ENCODE data around the gene EYS.

EYS gene

GRCh38 chr6:64590965-64591675 is 1115.9 kb downstream of the EYS start:
- TF ChIP-seq CTCF (IDR thresholded peaks at IDR 0.05; ENCODE audit: low read depth, low read length): no peak
- no peak for DNase-seq (ENCODE audit: low read depth, low spot score)
- H3K4me3 ChIP-seq (ENCODE audit: low read depth, low read length): no peak overlapping the region
- in situ Hi-C loops (cut with HindIII; ENCODE audit: low sequenced_read_pairs): no loop called here

- DNase-seq (ENCODE audit: low read depth, low spot score): no peak
- no peak overlapping the region for H3K4me3 ChIP-seq (ENCODE audit: low read depth, low read length)
- in situ Hi-C loops (cut with HindIII; ENCODE audit: low sequenced_read_pairs): no loop called here
- no peak for TF ChIP-seq CTCF (IDR thresholded peaks at IDR 0.05; ENCODE audit: low read depth, low read length)
Observed at GRCh38 chr6:64589961-64590360, 1117.1 kb downstream of the EYS start.

DNA sequence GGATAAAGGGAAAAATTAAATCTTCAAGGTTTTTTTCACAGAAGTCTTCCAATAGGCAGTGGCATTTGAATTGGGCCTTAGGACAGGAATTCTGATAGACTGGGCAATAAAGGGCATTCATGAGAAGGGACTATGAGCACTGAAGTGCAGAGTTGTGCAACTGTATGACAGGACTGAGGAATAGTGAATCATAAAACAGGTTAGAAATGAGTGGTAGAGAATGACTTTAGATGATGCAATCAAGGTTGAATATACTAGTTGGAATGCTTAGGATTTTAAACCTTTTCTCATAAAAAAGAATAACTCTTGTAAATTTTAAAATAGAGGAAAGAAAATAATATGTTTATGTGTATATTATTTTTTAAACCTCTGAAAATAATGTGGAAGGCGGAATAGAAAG is 1126.7 kb downstream of the EYS start:
- peak; percentile 1 for DNase-seq (ENCODE audit: low read depth, low spot score)
- in situ Hi-C loops (cut with HindIII; ENCODE audit: low sequenced_read_pairs): no loop called here

DNA sequence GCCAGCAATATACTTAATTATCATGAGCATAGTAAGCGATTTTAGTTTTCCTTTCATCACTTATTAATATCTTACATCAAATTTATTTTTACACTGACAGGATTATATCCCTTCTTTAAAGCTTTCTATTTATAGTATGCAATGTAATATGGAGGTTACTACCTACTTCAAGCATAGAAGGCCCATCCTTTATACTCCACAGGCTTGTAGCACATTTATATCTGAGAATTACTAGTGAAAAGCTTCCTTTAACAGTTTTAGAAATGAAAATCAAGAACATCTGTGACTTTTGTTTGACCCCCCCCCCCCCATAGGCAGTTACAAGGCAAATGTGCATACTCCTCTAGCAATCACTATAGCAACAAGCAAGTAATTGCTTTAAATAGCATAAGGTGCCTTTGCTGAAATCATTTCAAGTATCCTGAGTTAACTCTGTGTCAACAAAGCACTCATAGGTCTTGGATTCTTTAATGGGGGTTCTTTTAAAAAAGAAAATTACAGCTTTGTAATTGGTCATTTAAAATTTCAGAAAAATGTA is 1153.7 kb downstream of the EYS start:
- in situ Hi-C loops (cut with HindIII; ENCODE audit: low sequenced_read_pairs): no loop called here
- DNase-seq (ENCODE audit: low read depth, low spot score): no peak
- TF ChIP-seq CTCF (IDR thresholded peaks at IDR 0.05; ENCODE audit: low read depth, low read length): no peak
- no peak overlapping the region for H3K4me3 ChIP-seq (ENCODE audit: low read depth, low read length)

More for the DNA sequence above, 1126.7 kb downstream of the EYS start:
- no peak for TF ChIP-seq CTCF (IDR thresholded peaks at IDR 0.05; ENCODE audit: low read depth, low read length)
- no peak overlapping the region for H3K4me3 ChIP-seq (ENCODE audit: low read depth, low read length)

DNA sequence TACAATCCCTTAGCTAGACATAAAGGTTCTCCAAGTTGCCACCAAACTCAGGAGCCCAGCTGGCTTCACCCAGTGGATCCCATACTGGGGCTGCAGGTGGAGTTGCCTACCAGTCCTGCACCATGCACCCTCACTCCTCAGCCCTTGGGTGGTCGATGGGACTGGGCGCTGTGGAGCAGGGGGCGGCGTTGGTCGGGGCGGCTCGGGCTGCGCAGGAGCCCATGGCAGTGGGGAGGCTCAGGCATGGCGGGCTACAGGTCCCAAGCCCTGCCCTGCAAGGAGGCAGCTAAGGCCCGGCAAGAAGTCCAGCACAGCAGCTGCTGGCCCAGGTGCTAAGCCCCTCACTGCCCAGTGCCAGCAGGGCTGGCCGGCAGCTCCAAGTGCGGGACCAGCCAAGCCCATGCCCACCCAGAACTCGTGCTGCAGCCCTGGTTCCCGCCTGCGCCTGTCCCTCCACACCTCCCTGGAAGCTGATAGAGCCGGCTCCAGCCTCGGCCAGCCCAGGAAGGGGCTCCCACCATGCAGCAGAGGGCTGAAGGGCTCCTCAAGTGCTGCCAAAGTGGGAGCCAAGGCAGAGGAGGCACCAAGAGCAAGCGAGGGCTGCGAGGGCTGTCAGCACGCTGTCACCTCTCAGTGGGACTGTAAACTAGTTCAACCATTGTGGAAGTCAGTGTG is 1159.3 kb downstream of the EYS start:
- no peak for DNase-seq (ENCODE audit: low read depth, low spot score)
- H3K4me3 ChIP-seq (ENCODE audit: low read depth, low read length): no peak overlapping the region
- no peak for TF ChIP-seq CTCF (IDR thresholded peaks at IDR 0.05; ENCODE audit: low read depth, low read length)
- in situ Hi-C loops (cut with HindIII; ENCODE audit: low sequenced_read_pairs): no loop called here

- no peak for TF ChIP-seq CTCF (IDR thresholded peaks at IDR 0.05; ENCODE audit: low read depth, low read length)
- in situ Hi-C loops (cut with HindIII; ENCODE audit: low sequenced_read_pairs): no loop called here
- no peak overlapping the region for H3K4me3 ChIP-seq (ENCODE audit: low read depth, low read length)
- DNase-seq (ENCODE audit: low read depth, low spot score): no peak
Observed at GRCh38 chr6:64539917-64540316, 1167.1 kb downstream of the EYS start.
